HEK293 (cell line): ENCODE measurements around the gene CCDC81.
A peak's percentile ranks its signal among the peaks of the same experiment; 100 is the strongest.

Source experiments
- CTCF ChIA-PET: fragments of 350-600 bp; formaldehyde crosslinking; extraction: SDS; loops from one replicate; lab custom pipeline; 2021; ENCODE audit warnings: antibody characterized with exemption; lab: Yijun Ruan, JAX
- POLR2A ChIA-PET: fragments of 300-600 bp; formaldehyde crosslinking; extraction: SDS; loops from one replicate; lab custom pipeline; 2020; ENCODE audit warnings: antibody characterized with exemption, inconsistent platforms; lab: Yijun Ruan, JAX
- H3K27ac ChIP-seq: fragments of 200-500 bp; sonication (Bioruptor generic); 2 replicates; pipeline ENCODE4 v1.5.1; 2014; ENCODE audit warnings: low read depth, low read length, control low read depth, inconsistent platforms; ENCODE audit errors: extremely low read depth
- H3K36me3 ChIP-seq, 2 experiments: fragments of 200-500 bp in 1 of 2; sonication (Bioruptor generic) in 1 of 2; 1 replicate in 1 of 2; 2 replicates in 1 of 2; pipeline ENCODE4 v1.5.1; 2014 to 2017; ENCODE audit warnings: inconsistent platforms in 2 of 2, low read length in 2 of 2; ENCODE audit not compliant: control insufficient read depth in 2 of 2, insufficient read depth in 1 of 2
- H3K4me1 ChIP-seq: fragments of 200-500 bp; sonication (Bioruptor generic); 2 replicates; pipeline ENCODE4 v1.5.1; 2014; ENCODE audit warnings: mild to moderate bottlenecking, low read length, inconsistent platforms; ENCODE audit not compliant: control insufficient read depth, insufficient read depth
- H3K4me3 ChIP-seq: 2 replicates; pipeline ENCODE4 v1.5.1; 2011; ENCODE audit warnings: low read depth, mild to moderate bottlenecking, control low read depth, low read length, moderate library complexity
- H3K9me3 ChIP-seq: fragments of 200-500 bp; sonication (Bioruptor generic); 2 replicates; pipeline ENCODE4 v1.5.1; 2014; ENCODE audit warnings: low read depth, low read length, inconsistent platforms; ENCODE audit not compliant: control insufficient read depth, insufficient read depth
- ATF2 ChIP-seq: fragments of 450-650 bp; formaldehyde crosslinking; IDR thresholded peaks from 2 replicates; pipeline ENCODE4 v1.5.1; 2016; ENCODE audit warnings: missing biosample characterization, missing genetic modification characterization, low read depth
- BCL6B ChIP-seq: fragments of 450-650 bp; formaldehyde crosslinking; IDR thresholded peaks from 2 replicates; pipeline ENCODE4 v1.5.1; 2017; ENCODE audit warnings: missing biosample characterization, missing genetic modification characterization
- INSM2 ChIP-seq: fragments of 450-650 bp; formaldehyde crosslinking; IDR thresholded peaks from 2 replicates; pipeline ENCODE4 v1.5.1; 2016; ENCODE audit warnings: missing biosample characterization, missing genetic modification characterization
- KLF1 ChIP-seq: fragments of 450-650 bp; formaldehyde crosslinking; IDR thresholded peaks from 2 replicates; pipeline ENCODE4 v1.5.1; 2016; ENCODE audit warnings: missing biosample characterization, missing genetic modification characterization
- MYNN ChIP-seq: fragments of 450-650 bp; formaldehyde crosslinking; IDR thresholded peaks from 2 replicates; pipeline ENCODE4 v1.5.1; 2016; ENCODE audit warnings: missing biosample characterization, missing genetic modification characterization, borderline replicate concordance
- REPIN1 ChIP-seq: fragments of 450-650 bp; formaldehyde crosslinking; IDR thresholded peaks from 2 replicates; pipeline ENCODE4 v1.5.1; 2017; ENCODE audit warnings: missing biosample characterization, missing genetic modification characterization, low read depth
- SP3 ChIP-seq: fragments of 450-650 bp; formaldehyde crosslinking; IDR thresholded peaks from 2 replicates; pipeline ENCODE4 v1.5.1; 2016; ENCODE audit warnings: missing biosample characterization, missing genetic modification characterization
- SP7 ChIP-seq: fragments of 450-650 bp; formaldehyde crosslinking; IDR thresholded peaks from 2 replicates; pipeline ENCODE4 v1.5.1; 2016; ENCODE audit warnings: missing biosample characterization, missing genetic modification characterization
- TRIM28 ChIP-seq: IDR thresholded peaks from 2 replicates; pipeline ENCODE4 v1.6.1; 2011; ENCODE audit warnings: low read length, control low read depth, borderline replicate concordance
- TSHZ1 ChIP-seq: fragments of 450-650 bp; formaldehyde crosslinking; IDR thresholded peaks from 2 replicates; pipeline ENCODE4 v1.5.1; 2016; ENCODE audit warnings: missing biosample characterization, missing genetic modification characterization, borderline replicate concordance
- ZBTB1 ChIP-seq: fragments of 450-650 bp; formaldehyde crosslinking; IDR thresholded peaks from 2 replicates; pipeline ENCODE4 v1.5.1; 2016; ENCODE audit warnings: missing biosample characterization, missing genetic modification characterization
- ZNF10 ChIP-seq: fragments of 450-650 bp; formaldehyde crosslinking; IDR thresholded peaks from 2 replicates; pipeline ENCODE4 v1.5.1; 2017; ENCODE audit warnings: missing biosample characterization, missing genetic modification characterization
- ZNF112 ChIP-seq: fragments of 450-650 bp; formaldehyde crosslinking; IDR thresholded peaks from 2 replicates; pipeline ENCODE4 v1.5.0; 2017; ENCODE audit warnings: missing biosample characterization, missing genetic modification characterization
- ZNF132 ChIP-seq: fragments of 450-650 bp; formaldehyde crosslinking; IDR thresholded peaks from 2 replicates; pipeline ENCODE4 v1.5.1; 2017; ENCODE audit warnings: missing biosample characterization, missing genetic modification characterization, borderline replicate concordance
- ZNF146 ChIP-seq: fragments of 450-650 bp; formaldehyde crosslinking; IDR thresholded peaks from 2 replicates; pipeline ENCODE4 v1.5.1; 2016; ENCODE audit warnings: missing biosample characterization, missing genetic modification characterization
- ZNF169 ChIP-seq: fragments of 450-650 bp; formaldehyde crosslinking; IDR thresholded peaks from 2 replicates; pipeline ENCODE4 v1.5.1; 2016; ENCODE audit warnings: missing biosample characterization, missing genetic modification characterization
- ZNF18 ChIP-seq: fragments of 450-650 bp; formaldehyde crosslinking; IDR thresholded peaks from 2 replicates; pipeline ENCODE4 v1.5.1; 2016; ENCODE audit warnings: missing biosample characterization, missing genetic modification characterization
- ZNF184 ChIP-seq: fragments of 450-650 bp; IDR thresholded peaks from 2 replicates; pipeline ENCODE4 v1.5.1; 2018; ENCODE audit warnings: missing biosample characterization, mild to moderate bottlenecking, missing genetic modification characterization
- ZNF24 ChIP-seq: fragments of 450-650 bp; formaldehyde crosslinking; IDR thresholded peaks from 2 replicates; pipeline ENCODE4 v1.5.1; 2016; ENCODE audit warnings: missing biosample characterization, missing genetic modification characterization
- ZNF350 ChIP-seq: fragments of 450-650 bp; formaldehyde crosslinking; IDR thresholded peaks from 2 replicates; pipeline ENCODE4 v1.5.0; 2017; ENCODE audit warnings: missing biosample characterization, mild to moderate bottlenecking, missing genetic modification characterization
- ZNF366 ChIP-seq: fragments of 450-650 bp; formaldehyde crosslinking; conservative IDR thresholded peaks from 2 replicates; pipeline ENCODE4 v1.5.1; 2016; ENCODE audit warnings: missing biosample characterization, missing genetic modification characterization
- ZNF521 ChIP-seq: fragments of 450-650 bp; formaldehyde crosslinking; IDR thresholded peaks from 2 replicates; pipeline ENCODE4 v1.5.1; 2017; ENCODE audit warnings: missing biosample characterization, mild to moderate bottlenecking, missing genetic modification characterization
- ZNF544 ChIP-seq: fragments of 450-650 bp; formaldehyde crosslinking; IDR thresholded peaks from 2 replicates; pipeline ENCODE4 v1.5.0; 2017; ENCODE audit warnings: missing biosample characterization, missing genetic modification characterization
- ZNF639 ChIP-seq: fragments of 450-650 bp; formaldehyde crosslinking; IDR thresholded peaks from 2 replicates; pipeline ENCODE4 v1.5.1; 2016; ENCODE audit warnings: missing biosample characterization, missing genetic modification characterization
- ZNF654 ChIP-seq: fragments of 450-650 bp; formaldehyde crosslinking; IDR thresholded peaks from 2 replicates; pipeline ENCODE4 v1.5.1; 2016; ENCODE audit warnings: low read depth, missing biosample characterization, missing genetic modification characterization

Gene CCDC81

GRCh38 chr11:86456075-86456939 is 81.6 kb downstream of the CCDC81 start (continued):
- TF ChIP-seq INSM2 (tag by site-specific recombination) (no peak), ZNF350 (tag by site-specific recombination) (no peak), TRIM28 (no peak), BCL6B (tag by site-specific recombination) (no peak), ZNF654 (tag by site-specific recombination) (peak; percentile 89), ZNF544 (tag by site-specific recombination) (no peak), ZNF169 (no peak), ATF2 (tag by site-specific recombination) (no peak), ZNF10 (tag by site-specific recombination) (no peak), MYNN (no peak)
- TF ChIP-seq, all 188 proteins: peak for 6

GRCh38 chr11:86458294-86459001 is 83.8 kb downstream of the CCDC81 start:
- ChIA-PET CTCF (interaction anchor here (0.6 to 2.6 kb wide), 7 partner anchors 61 to 341 kb away, joined by 3 to 20 read pairs (median 11); no protein-coding TSS in a partner anchor), POLR2A (interaction anchor here (0.6 kb wide), 1 partner anchor 57 kb away, joined by 3 read pairs; no protein-coding TSS in a partner anchor)
- no peaks in the 10 kb centered on the region for H3K36me3 ChIP-seq

More at GRCh38 chr11:86458294-86459001, 83.8 kb downstream of the CCDC81 start:
- Histone ChIP-seq H3K27ac (no peak overlapping the region), H3K4me3 (no peak overlapping the region), H3K4me1 (peaks cover 4% of the 10 kb centered on the region; the same call in 1 of the 2 replicates), H3K9me3 (no peaks in the 10 kb centered on the region)
- TF ChIP-seq ZBTB1 (no peak), KLF1 (tag by site-specific recombination) (no peak), SP3 (tag by site-specific recombination) (no peak), ZNF366 (tag by site-specific recombination) (no peak), ZNF112 (tag by site-specific recombination) (no peak), ZNF24 (no peak), ZNF132 (tag by site-specific recombination) (no peak), REPIN1 (tag by site-specific recombination) (no peak), ZNF521 (tag by site-specific recombination) (no peak), TSHZ1 (tag by site-specific recombination) (no peak), SP7 (no peak), ZNF184 (tag by site-specific recombination) (no peak), ZNF18 (tag by site-specific recombination) (no peak), ZNF639 (tag by site-specific recombination) (no peak), ZNF146 (no peak), MYNN (no peak)
